SK-N-SH (cell line): ENCODE measurements around the gene MAST1. TPM values are rescaled to one million over a fixed set of nuclear protein-coding genes. Genes with fewer than 3 reads are reported as not detected.
A peak's percentile ranks its signal among the peaks of the same experiment; 100 is the strongest.

ENCODE experiments used
- CTCF ChIA-PET: fragments of 300-600, 350-600 bp; formaldehyde crosslinking; extraction: SDS; loops from one replicate; lab custom pipeline; 2021; lab: Yijun Ruan, JAX
- POLR2A ChIA-PET: fragments of 350-600 bp; sonication (Branson Sonifier 250); formaldehyde crosslinking; extraction: SDS; loops from one replicate; lab custom pipeline; 2020; ENCODE audit warnings: antibody characterized with exemption, inconsistent platforms; lab: Yijun Ruan, JAX
- DNase-seq: peaks from one replicate; pipeline ENCODE4 v3.0.0; 2012
- H2AFZ ChIP-seq: fragments of 200-600 bp; sonication (generic); 2 replicates; pipeline ENCODE4 v1.8.1; 2016; ENCODE audit warnings: antibody characterized with exemption, mild to moderate bottlenecking, low read depth
- H3F3A ChIP-seq: fragments of 200-600 bp; sonication (generic); replicated peaks from 2 replicates; pipeline ENCODE3; 2016; ENCODE audit warnings: antibody characterized with exemption, mild to moderate bottlenecking; ENCODE audit not compliant: insufficient read depth
- H3K27ac ChIP-seq, 2 experiments: fragments of 200-500 bp in 1 of 2; fragments of 200-600 bp in 1 of 2; sonication (Bioruptor generic) in 1 of 2; sonication (generic), shearing (Covaris generic) in 1 of 2; 2 replicates each; pipeline versions ENCODE4 v1.5.1 to v1.6.1; 2014 to 2016; ENCODE audit warnings: low read depth in 2 of 2, inconsistent platforms in 1 of 2, low read length in 1 of 2, mild to moderate bottlenecking in 1 of 2, mixed read lengths in 1 of 2
- H3K27me3 ChIP-seq: fragments of 200-600 bp; sonication (generic), shearing (Covaris generic); 2 replicates; pipeline ENCODE4 v1.6.1; 2016; ENCODE audit warnings: mixed run types; ENCODE audit not compliant: insufficient read depth
- H3K36me3 ChIP-seq, 2 experiments: fragments of 200-500 bp in 1 of 2; fragments of 200-600 bp in 1 of 2; sonication (Bioruptor generic) in 1 of 2; sonication (generic) in 1 of 2; replicated peaks in 1 of 2; 2 replicates each; pipeline versions ENCODE3 to v1.5.1; 2014 to 2016; ENCODE audit warnings: low read length in 1 of 2, mild to moderate bottlenecking in 1 of 2; ENCODE audit not compliant: insufficient read depth in 2 of 2, control insufficient read depth in 1 of 2
- H3K4me1 ChIP-seq, 2 experiments: fragments of 200-500 bp in 1 of 2; fragments of 200-600 bp in 1 of 2; sonication (Bioruptor generic) in 1 of 2; sonication (generic), shearing (Covaris generic) in 1 of 2; 2 replicates each; pipeline versions ENCODE4 v1.5.1 to v1.6.1; 2014 to 2016; ENCODE audit warnings: low read depth in 1 of 2, low read length in 1 of 2, mixed run types in 1 of 2; ENCODE audit not compliant: insufficient read depth in 2 of 2, control insufficient read depth in 1 of 2
- H3K4me2 ChIP-seq: fragments of 200-600 bp; sonication (generic), shearing (Covaris generic); 2 replicates; pipeline ENCODE4 v1.6.1; 2017; ENCODE audit warnings: mixed run types
- H3K4me3 ChIP-seq, 2 experiments: fragments of 200-500 bp in 1 of 2; fragments of 200-600 bp in 1 of 2; sonication (Bioruptor generic) in 1 of 2; sonication (generic), shearing (Covaris generic) in 1 of 2; 2 replicates each; pipeline versions ENCODE4 v1.5.1 to v1.8.1; 2014 to 2016; ENCODE audit warnings: low read depth in 2 of 2, inconsistent platforms in 1 of 2, low read length in 1 of 2, mild to moderate bottlenecking in 1 of 2, mixed read lengths in 1 of 2, moderate library complexity in 1 of 2
- H3K79me2 ChIP-seq: fragments of 200-600 bp; sonication (generic); 2 replicates; pipeline ENCODE4 v1.8.1; 2017; ENCODE audit warnings: mild to moderate bottlenecking; ENCODE audit not compliant: insufficient read depth
- H3K9ac ChIP-seq: fragments of 200-600 bp; sonication (generic); 2 replicates; pipeline ENCODE4 v1.6.1; 2017; ENCODE audit warnings: mixed run types
- H3K9me2 ChIP-seq: fragments of 200-600 bp; sonication (generic); 2 replicates; pipeline ENCODE4 v1.6.1; 2017; ENCODE audit warnings: mixed run types
- H3K9me3 ChIP-seq: fragments of 200-600 bp; sonication (generic); 2 replicates; pipeline ENCODE4 v1.6.1; 2017; ENCODE audit warnings: mixed run types, mild to moderate bottlenecking, moderate library complexity
- H4K20me1 ChIP-seq: fragments of 200-600 bp; sonication (generic); 2 replicates; pipeline ENCODE4 v1.6.1; 2017; ENCODE audit warnings: mild to moderate bottlenecking, mixed run types; ENCODE audit not compliant: insufficient read depth
- EP300 ChIP-seq, 2 experiments: IDR thresholded peaks; 2 replicates each; pipeline versions ENCODE4 v1.4.0 to v1.6.1; 2012; ENCODE audit warnings: borderline replicate concordance in 1 of 2, low read depth in 1 of 2, low read length in 1 of 2
- FOXJ3 ChIP-seq: sonication (generic); formaldehyde crosslinking; IDR thresholded peaks from 2 replicates; pipeline ENCODE4 v1.5.1; 2020; ENCODE audit warnings: mild to moderate bottlenecking, missing genetic modification reagents
- GATA2 ChIP-seq: sonication (generic); formaldehyde crosslinking; IDR thresholded peaks from 2 replicates; pipeline ENCODE4 v1.5.0; 2020; ENCODE audit warnings: mild to moderate bottlenecking, missing genetic modification reagents
- JUND ChIP-seq: IDR thresholded peaks from 2 replicates; pipeline ENCODE4 v1.4.0; 2012
- MXI1 ChIP-seq: IDR thresholded peaks from 2 replicates; pipeline ENCODE4 v1.6.1; 2012; ENCODE audit warnings: mild to moderate bottlenecking, low read depth, low read length, improper control_type of control experiment
- NRF1 ChIP-seq: IDR thresholded peaks from 2 replicates; pipeline ENCODE4 v1.6.1; 2012; ENCODE audit warnings: low read depth, mild to moderate bottlenecking, low read length
- POLR2AphosphoS5 ChIP-seq: IDR thresholded peaks from 2 replicates; pipeline ENCODE4 v1.6.1; 2012; ENCODE audit warnings: low read depth, low read length
- RAD21 ChIP-seq: IDR thresholded peaks from 2 replicates; pipeline ENCODE4 v1.6.1; 2012; ENCODE audit warnings: mild to moderate bottlenecking, low read length
- SMC3 ChIP-seq: IDR thresholded peaks from 2 replicates; pipeline ENCODE4 v1.6.1; 2012; ENCODE audit warnings: low read depth, low read length, improper control_type of control experiment
- WGBS: methylation state at CpG from one replicate; pipeline ENCODE4 v1.1.6; 2017; ENCODE audit warnings: low lambda C conversion rate; 5-methylcytosine and 5-hydroxymethylcytosine counted together
- polyA plus RNA-seq, 3 experiments: library from polyadenylated mRNA; depleted of rRNA; stranded (reverse); fragments of >200 nt; gene quantifications; 2 replicates each; pipeline ENCODE4 v1.2.3, GENCODE V29; 2012
- TF ChIP-seq, protein P1 (sequence below): fragments of 150-350 bp; IDR thresholded peaks from 2 replicates; pipeline ENCODE4 v1.6.1; 2016; ENCODE audit warnings: mild to moderate bottlenecking, low read depth, low read length
- TF ChIP-seq, protein P2 (sequence below): fragments of 200-600 bp; sonication (generic); IDR thresholded peaks from 2 replicates; pipeline ENCODE4 v1.6.1; 2017; ENCODE audit warnings: antibody characterized with exemption, mild to moderate bottlenecking, moderate library complexity
- TF ChIP-seq, protein P3 (sequence below): IDR thresholded peaks from 2 replicates; pipeline ENCODE4 v1.4.0; 2012; ENCODE audit warnings: low read depth, borderline replicate concordance

The MAST1 gene
- 4.3 and 9.7 TPM in 2 replicates for polyA plus RNA-seq (2012; rRNA removed)
- 3.2 and 7.2 TPM in 2 replicates for polyA plus RNA-seq (2012; cell fraction: cytosol; rRNA removed)
- 37.5 and 48.1 TPM in 2 replicates for polyA plus RNA-seq (2012; cell fraction: nucleus; rRNA removed)

DNA sequence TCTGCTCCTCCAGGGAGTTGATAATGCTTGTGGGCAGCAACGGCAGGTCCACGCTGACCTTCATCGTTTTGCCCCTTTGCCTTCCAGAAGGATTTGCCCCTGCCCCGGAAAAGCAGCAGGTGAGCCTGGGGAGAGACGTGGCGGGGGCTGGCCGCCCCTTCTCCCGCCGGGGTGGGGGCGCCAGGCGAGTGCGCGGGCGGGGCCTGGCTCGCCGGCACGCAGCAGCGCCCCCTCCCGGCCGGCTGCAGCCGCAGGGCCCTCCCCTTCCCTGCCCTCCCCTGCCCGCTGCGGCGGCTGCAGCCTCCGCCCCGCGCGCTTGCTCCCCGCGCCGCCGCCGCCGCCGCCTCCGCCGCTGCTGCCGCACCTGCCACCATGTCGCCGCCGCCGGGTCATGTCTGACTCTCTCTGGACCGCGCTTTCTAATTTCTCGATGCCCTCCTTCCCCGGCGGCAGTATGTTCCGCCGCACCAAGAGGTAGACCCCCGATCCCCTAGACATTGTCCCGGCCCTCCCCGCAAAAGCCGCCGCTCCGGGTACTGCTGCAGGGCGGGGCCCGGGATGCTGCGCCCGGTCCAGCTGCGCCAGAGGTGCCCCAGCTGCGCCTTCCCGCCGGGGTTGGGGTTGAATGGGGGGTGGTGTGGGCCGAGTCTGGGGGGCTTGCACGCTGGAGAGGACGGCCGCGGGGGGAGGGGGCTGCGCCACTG is at the start of gene MAST1:
Gene MAST1 (plus strand): TSS at position 334 of the 704 bp plus-strand sequence. CDS start 58 bp downstream, at position 392.
- Histone ChIP-seq H4K20me1 (no peaks in the 10 kb centered on the region), H3K27ac (peak within 1 kb of the TSS in 1 of 2 experiments; percentile 76; a peak in 2 of 4 replicates), H3K4me2 (peak within 1 kb of the TSS; percentile 87), H3F3A (peaks cover 30% of the 10 kb centered on the region), H3K9me2 (no peaks in the 10 kb centered on the region), H3K79me2 (no peaks in the 10 kb centered on the region), H3K9me3 (no peaks in the 10 kb centered on the region), H3K4me3 (peak within 1 kb of the TSS; percentile 73 to 81), H3K4me1 (peaks cover under 1 to 47% of the 10 kb centered on the region in 2 experiments; a peak in 2 of 4 replicates), H3K36me3 (no peaks in the 10 kb centered on the region), H3K9ac (peak within 1 kb of the TSS; percentile 43; the same call in 1 of the 2 replicates), H3K27me3 (no peaks in the 10 kb centered on the region), H2AFZ (peak within 1 kb of the TSS; percentile 85; the same call in 1 of the 2 replicates)
- WGBS = under 1% methylated on average over 19 of the region's 69 CpGs
- ChIA-PET CTCF (interaction anchor here (0.6 to 3.1 kb wide), 15 partner anchors 9 to 1691 kb away, joined by 3 to 19 read pairs (median 4); partner anchors contain the start of gene THSD8), POLR2A (interaction anchor here (1.3 kb wide), 1 partner anchor 52 kb away, joined by 4 read pairs; the partner anchor contains the start of gene GCDH)
- DNase-seq = peak; percentile 94
- TF ChIP-seq FOXJ3 (CRISPR knock-in tag) (no peak), SMC3 (peak; percentile 11; the same call in 1 of the 2 replicates), POLR2AphosphoS5 (no peak), JUND (no peak), NRF1 (peak; percentile 12; the same call in 1 of the 2 replicates), MXI1 (peak; percentile 51; the same call in 1 of the 2 replicates), RAD21 (peak; percentile 28; the same call in 1 of the 2 replicates), EP300 (IDR thresholded peaks at IDR 0.05; ENCODE audit: borderline replicate concordance in 1 of 2, low read depth in 1 of 2, low read length in 1 of 2) (no peak), GATA2 (CRISPR knock-in tag) (no peak)
- TF ChIP-seq, protein P1, sequence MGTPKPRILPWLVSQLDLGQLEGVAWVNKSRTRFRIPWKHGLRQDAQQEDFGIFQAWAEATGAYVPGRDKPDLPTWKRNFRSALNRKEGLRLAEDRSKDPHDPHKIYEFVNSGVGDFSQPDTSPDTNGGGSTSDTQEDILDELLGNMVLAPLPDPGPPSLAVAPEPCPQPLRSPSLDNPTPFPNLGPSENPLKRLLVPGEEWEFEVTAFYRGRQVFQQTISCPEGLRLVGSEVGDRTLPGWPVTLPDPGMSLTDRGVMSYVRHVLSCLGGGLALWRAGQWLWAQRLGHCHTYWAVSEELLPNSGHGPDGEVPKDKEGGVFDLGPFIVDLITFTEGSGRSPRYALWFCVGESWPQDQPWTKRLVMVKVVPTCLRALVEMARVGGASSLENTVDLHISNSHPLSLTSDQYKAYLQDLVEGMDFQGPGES = no peak
- TF ChIP-seq, protein P2, sequence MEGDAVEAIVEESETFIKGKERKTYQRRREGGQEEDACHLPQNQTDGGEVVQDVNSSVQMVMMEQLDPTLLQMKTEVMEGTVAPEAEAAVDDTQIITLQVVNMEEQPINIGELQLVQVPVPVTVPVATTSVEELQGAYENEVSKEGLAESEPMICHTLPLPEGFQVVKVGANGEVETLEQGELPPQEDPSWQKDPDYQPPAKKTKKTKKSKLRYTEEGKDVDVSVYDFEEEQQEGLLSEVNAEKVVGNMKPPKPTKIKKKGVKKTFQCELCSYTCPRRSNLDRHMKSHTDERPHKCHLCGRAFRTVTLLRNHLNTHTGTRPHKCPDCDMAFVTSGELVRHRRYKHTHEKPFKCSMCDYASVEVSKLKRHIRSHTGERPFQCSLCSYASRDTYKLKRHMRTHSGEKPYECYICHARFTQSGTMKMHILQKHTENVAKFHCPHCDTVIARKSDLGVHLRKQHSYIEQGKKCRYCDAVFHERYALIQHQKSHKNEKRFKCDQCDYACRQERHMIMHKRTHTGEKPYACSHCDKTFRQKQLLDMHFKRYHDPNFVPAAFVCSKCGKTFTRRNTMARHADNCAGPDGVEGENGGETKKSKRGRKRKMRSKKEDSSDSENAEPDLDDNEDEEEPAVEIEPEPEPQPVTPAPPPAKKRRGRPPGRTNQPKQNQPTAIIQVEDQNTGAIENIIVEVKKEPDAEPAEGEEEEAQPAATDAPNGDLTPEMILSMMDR = peak; percentile 60
- TF ChIP-seq, protein P3, sequence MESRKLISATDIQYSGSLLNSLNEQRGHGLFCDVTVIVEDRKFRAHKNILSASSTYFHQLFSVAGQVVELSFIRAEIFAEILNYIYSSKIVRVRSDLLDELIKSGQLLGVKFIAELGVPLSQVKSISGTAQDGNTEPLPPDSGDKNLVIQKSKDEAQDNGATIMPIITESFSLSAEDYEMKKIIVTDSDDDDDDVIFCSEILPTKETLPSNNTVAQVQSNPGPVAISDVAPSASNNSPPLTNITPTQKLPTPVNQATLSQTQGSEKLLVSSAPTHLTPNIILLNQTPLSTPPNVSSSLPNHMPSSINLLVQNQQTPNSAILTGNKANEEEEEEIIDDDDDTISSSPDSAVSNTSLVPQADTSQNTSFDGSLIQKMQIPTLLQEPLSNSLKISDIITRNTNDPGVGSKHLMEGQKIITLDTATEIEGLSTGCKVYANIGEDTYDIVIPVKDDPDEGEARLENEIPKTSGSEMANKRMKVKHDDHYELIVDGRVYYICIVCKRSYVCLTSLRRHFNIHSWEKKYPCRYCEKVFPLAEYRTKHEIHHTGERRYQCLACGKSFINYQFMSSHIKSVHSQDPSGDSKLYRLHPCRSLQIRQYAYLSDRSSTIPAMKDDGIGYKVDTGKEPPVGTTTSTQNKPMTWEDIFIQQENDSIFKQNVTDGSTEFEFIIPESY = no peak
